ENCODE results near the gene TUBB6. TPM values are rescaled to one million over a fixed set of nuclear protein-coding genes. Genes with fewer than 3 reads are reported as not detected.

The TUBB6 gene
- total and polyA plus RNA-seq, 2 donors (not counting 3 experiments of a cell fraction or from before 2014, with no cell fraction given), result 440 to 747 TPM

- intact Hi-C loops (cut with micrococcal nuclease), result no loop called here
- POLR2A ChIA-PET, result no interaction called here
Measured at GRCh38 chr18:12366379-12366778, 58.3 kb downstream of the TUBB6 start.

GRCh38 chr18:12366784-12367183 is 58.7 kb downstream of the TUBB6 start:
- CTCF ChIA-PET, result interaction anchor here (1.4 kb wide), 1 partner anchor 15 kb away, joined by 3 read pairs; no protein-coding TSS in a partner anchor
- H3K9me3 ChIP-seq (replicated peaks; ENCODE audit: control insufficient read depth, insufficient read depth, low read length), result no peaks in the 10 kb centered on the region
- DNase-seq (ENCODE audit: low read depth, low spot score) (no peak), FAIRE-seq (no peak)
- dilution Hi-C loops (cut with MboI; ENCODE audit: extremely low pct_ligation_motif_present, low sequenced_read_pairs) (no loop called here), intact Hi-C loops (cut with micrococcal nuclease) (no loop called here)
- H3K4me2 ChIP-seq (ENCODE audit: insufficient read depth, low read length), result no peak overlapping the region
- H3K4me3 ChIP-seq (replicated peaks in 1 of 3; ENCODE audit: insufficient read depth in 1 of 3, low read depth in 1 of 3, low read length in 3 of 3), result no peak overlapping the region
- no peak overlapping the region for H3K9ac ChIP-seq (replicated peaks; ENCODE audit: extremely low read depth, insufficient read depth, low read length)
- H2AFZ ChIP-seq (ENCODE audit: low read depth, low read length), result no peak overlapping the region
- POLR2A ChIA-PET, result no interaction called here
- H3K27me3 ChIP-seq (ENCODE audit: control insufficient read depth in 2 of 2, insufficient read depth in 2 of 2, low read length in 2 of 2), result no peaks in the 10 kb centered on the region
- no peaks in the 10 kb centered on the region for H3K9me1 ChIP-seq (replicated peaks; ENCODE audit: control insufficient read depth, extremely low read depth, insufficient read depth, low read length)
- no TSS peak for BruUV-seq (replicated peaks)
- no peak overlapping the region for H3K27ac ChIP-seq (ENCODE audit: insufficient read depth, low read depth, low read length)
- H4K20me1 ChIP-seq (replicated peaks; ENCODE audit: control insufficient read depth, extremely low read depth, insufficient read depth, low read length), result no peaks in the 10 kb centered on the region
- H3K4me1 ChIP-seq (ENCODE audit: control insufficient read depth, extremely low read depth, insufficient read depth, low read length), result no peaks in the 10 kb centered on the region
- peaks cover 0 to 10% of the 10 kb centered on the region in 2 experiments for H3K36me3 ChIP-seq (ENCODE audit: control insufficient read depth in 2 of 2, extremely low read depth in 1 of 2, insufficient read depth in 2 of 2, low read length in 2 of 2)
- no peak for TF ChIP-seq GATA2 (IDR thresholded peaks at IDR 0.05; ENCODE audit: insufficient read depth, insufficient read length, low read depth, low read length)
- no peak for TF ChIP-seq CTCF (IDR thresholded peaks at IDR 0.05; ENCODE audit: extremely low read depth in 1 of 2, insufficient read depth in 1 of 2, low read depth in 1 of 2, low read length in 2 of 2)
- no peak for TF ChIP-seq POLR2A (IDR thresholded peaks at IDR 0.05; ENCODE audit: low read depth, low read length)
- no peak for TF ChIP-seq EZH2 (IDR thresholded peaks at IDR 0.05; ENCODE audit: borderline replicate concordance, low read depth, low read length, severe bottlenecking)
- TF ChIP-seq FOS (IDR thresholded peaks at IDR 0.05; ENCODE audit: borderline replicate concordance, insufficient read depth, low read length), result no peak
- no peak for TF ChIP-seq MAX (IDR thresholded peaks at IDR 0.05; ENCODE audit: insufficient read depth, insufficient read length)
- TF ChIP-seq POLR2AphosphoS5 (IDR thresholded peaks at IDR 0.05; ENCODE audit: insufficient read depth, low read depth, low read length), result no peak
- TF ChIP-seq MYC (IDR thresholded peaks at IDR 0.05; ENCODE audit: low read depth, low read length), result no peak
- TF ChIP-seq JUN (IDR thresholded peaks at IDR 0.05; ENCODE audit: borderline replicate concordance, insufficient read depth, insufficient read length, low read depth), result no peak
- peaks cover 14% of the 10 kb centered on the region for H3K79me2 ChIP-seq (ENCODE audit: control insufficient read depth, insufficient read depth, low read length)

More at GRCh38 chr18:12366379-12366778, 58.3 kb downstream of the TUBB6 start:
- FAIRE-seq (no peak), DNase-seq (ENCODE audit: low read depth, low spot score) (no peak)
- H3K9ac ChIP-seq (replicated peaks; ENCODE audit: extremely low read depth, insufficient read depth, low read length), result no peak overlapping the region
- TF ChIP-seq MYC (IDR thresholded peaks at IDR 0.05; ENCODE audit: low read depth, low read length), result no peak
- TF ChIP-seq POLR2AphosphoS5 (IDR thresholded peaks at IDR 0.05; ENCODE audit: insufficient read depth, low read depth, low read length), result no peak
- H3K9me1 ChIP-seq (replicated peaks; ENCODE audit: control insufficient read depth, extremely low read depth, insufficient read depth, low read length), result no peaks in the 10 kb centered on the region
- dilution Hi-C loops (cut with MboI; ENCODE audit: extremely low pct_ligation_motif_present, low sequenced_read_pairs), result no loop called here
- H4K20me1 ChIP-seq (replicated peaks; ENCODE audit: control insufficient read depth, extremely low read depth, insufficient read depth, low read length), result no peaks in the 10 kb centered on the region
- H3K27ac ChIP-seq (ENCODE audit: insufficient read depth, low read depth, low read length), result no peak overlapping the region
- CTCF ChIA-PET, result interaction anchor here (1.4 kb wide), 1 partner anchor 14 kb away, joined by 3 read pairs; no protein-coding TSS in a partner anchor
- H3K4me1 ChIP-seq (ENCODE audit: control insufficient read depth, extremely low read depth, insufficient read depth, low read length), result no peaks in the 10 kb centered on the region
- H3K4me3 ChIP-seq (replicated peaks in 1 of 3; ENCODE audit: insufficient read depth in 1 of 3, low read depth in 1 of 3, low read length in 3 of 3), result no peak overlapping the region
- H3K9me3 ChIP-seq (replicated peaks; ENCODE audit: control insufficient read depth, insufficient read depth, low read length), result no peaks in the 10 kb centered on the region
- H3K27me3 ChIP-seq (ENCODE audit: control insufficient read depth in 2 of 2, insufficient read depth in 2 of 2, low read length in 2 of 2), result no peaks in the 10 kb centered on the region
- no peak overlapping the region for H2AFZ ChIP-seq (ENCODE audit: low read depth, low read length)
- no TSS peak for BruUV-seq (replicated peaks)
- no peak overlapping the region for H3K4me2 ChIP-seq (ENCODE audit: insufficient read depth, low read length)
- peaks cover 0 to 10% of the 10 kb centered on the region in 2 experiments for H3K36me3 ChIP-seq (ENCODE audit: control insufficient read depth in 2 of 2, extremely low read depth in 1 of 2, insufficient read depth in 2 of 2, low read length in 2 of 2)
- peaks cover 10% of the 10 kb centered on the region for H3K79me2 ChIP-seq (ENCODE audit: control insufficient read depth, insufficient read depth, low read length)

Measured in endothelial cell of umbilical vein (primary cell).